Keratinocyte (primary cell): ENCODE data around the gene NOX5. TPM values are rescaled to one million over a fixed set of nuclear protein-coding genes. Genes with fewer than 3 reads are reported as not detected.

Source experiments
- DNase-seq: peaks from one replicate; pipeline ENCODE4 v3.0.0-alpha.2; 2011; ENCODE audit warnings: low read depth, missing footprints, low spot score
- FAIRE-seq: peaks from 2 replicates; lab custom pipeline; 2011; peaks lifted over from hg19 to GRCh38; lab: Jason Lieb, UNC
- H2AFZ ChIP-seq: 2 replicates; pipeline ENCODE4 v1.6.0; 2012; ENCODE audit warnings: low read length, control low read depth, inconsistent platforms; ENCODE audit not compliant: control insufficient read depth
- H3K27ac ChIP-seq: 2 replicates; pipeline ENCODE4 v1.5.1; 2011; ENCODE audit warnings: low read length; ENCODE audit not compliant: control insufficient read depth, insufficient read depth
- H3K27me3 ChIP-seq: 3 replicates; pipeline ENCODE4 v1.6.0; 2011; ENCODE audit warnings: low read length; ENCODE audit not compliant: control insufficient read depth, insufficient read depth; ENCODE audit errors: extremely low read depth
- H3K36me3 ChIP-seq, 2 experiments: 2 replicates in 1 of 2; 3 replicates in 1 of 2; pipeline ENCODE4 v1.5.1; 2011; ENCODE audit warnings: low read length in 2 of 2, mild to moderate bottlenecking in 1 of 2; ENCODE audit not compliant: control insufficient read depth in 2 of 2, insufficient read depth in 2 of 2; ENCODE audit errors: extremely low read depth in 1 of 2
- H3K4me1 ChIP-seq: 3 replicates; pipeline ENCODE4 v1.5.1; 2011; ENCODE audit warnings: low read length; ENCODE audit not compliant: control insufficient read depth, insufficient read depth; ENCODE audit errors: extremely low read depth
- H3K4me2 ChIP-seq: 3 replicates; pipeline ENCODE4 v1.6.0; 2011; ENCODE audit warnings: low read depth, low read length; ENCODE audit not compliant: control insufficient read depth, insufficient read depth; ENCODE audit errors: extremely low read depth
- H3K4me3 ChIP-seq, 3 experiments: fragments of 200-600 bp in 1 of 3; sonication (generic) in 1 of 3; 2 replicates in 2 of 3; 3 replicates in 1 of 3; pipeline ENCODE4 v1.5.1; 2011 to 2016; ENCODE audit warnings: low read length in 3 of 3, mild to moderate bottlenecking in 3 of 3, control low read depth in 2 of 3, inconsistent platforms in 1 of 3, low read depth in 1 of 3, mixed read lengths in 1 of 3, mixed run types in 1 of 3, moderate library complexity in 1 of 3; ENCODE audit not compliant: control insufficient read depth in 2 of 3, insufficient read depth in 2 of 3; ENCODE audit errors: extremely low read depth in 1 of 3
- H3K79me2 ChIP-seq: 2 replicates; pipeline ENCODE4 v1.6.0; 2012; ENCODE audit warnings: low read length; ENCODE audit not compliant: control insufficient read depth, insufficient read depth
- H3K9ac ChIP-seq: 3 replicates; pipeline ENCODE4 v1.6.0; 2011; ENCODE audit warnings: low read length; ENCODE audit not compliant: control insufficient read depth, insufficient read depth; ENCODE audit errors: extremely low read depth
- H3K9me1 ChIP-seq: 3 replicates; pipeline ENCODE4 v1.6.0; 2011; ENCODE audit warnings: low read length; ENCODE audit not compliant: control insufficient read depth, insufficient read depth; ENCODE audit errors: extremely low read depth
- H3K9me3 ChIP-seq: 2 replicates; pipeline ENCODE4 v1.5.1; 2012; ENCODE audit warnings: low read depth, low read length; ENCODE audit not compliant: control insufficient read depth
- H4K20me1 ChIP-seq: 3 replicates; pipeline ENCODE4 v1.6.0; 2011; ENCODE audit warnings: low read length; ENCODE audit not compliant: control insufficient read depth, insufficient read depth; ENCODE audit errors: extremely low read depth
- EZH2 ChIP-seq: IDR thresholded peaks from one replicate; pipeline ENCODE4 v1.6.1; 2012; ENCODE audit warnings: inconsistent platforms, mild to moderate bottlenecking, low read length, moderate library complexity
- dilution Hi-C: fragments of 300-500 bp; cut with MboI; formaldehyde crosslinking; loops from one replicate; pipeline ENCODE4 v1.7.0; 2020; ENCODE audit warnings: low sequenced_read_pairs; ENCODE audit not compliant: extremely low pct_ligation_motif_present
- polyA plus RNA-seq, 5 experiments: library from polyadenylated mRNA; depleted of rRNA in 3 of 5; stranded (reverse) in 3 of 5; stranded (forward) in 1 of 5; unstranded in 1 of 5; fragments of >200 nt; gene quantifications; 1 replicate in 1 of 5; 2 replicates in 3 of 5; 3 replicates in 1 of 5; pipeline versions ENCODE4 v1.2.1 to v1.2.3, GENCODE V29; 2011 to 2012; ENCODE audit warnings: missing spikeins in 2 of 5, low read depth in 1 of 5, low replicate concordance in 1 of 5
- TF ChIP-seq, protein P1 (sequence below), 3 experiments: IDR thresholded peaks in 1 of 3; conservative IDR thresholded peaks in 1 of 3; optimal IDR thresholded peaks in 1 of 3; 2 replicates in 2 of 3; 3 replicates in 1 of 3; pipeline versions ENCODE3 to v1.5.1; 2011; ENCODE audit warnings: low read length in 3 of 3, mild to moderate bottlenecking in 3 of 3, moderate library complexity in 2 of 3, control low read depth in 1 of 3, inconsistent platforms in 1 of 3; ENCODE audit not compliant: insufficient read depth in 2 of 3; ENCODE audit errors: extremely low read depth in 1 of 3

Gene NOX5
- polyA plus RNA-seq, 1 donor (not counting 4 experiments of a cell fraction or from before 2014, with no cell fraction given) = 0.16 TPM

DNA sequence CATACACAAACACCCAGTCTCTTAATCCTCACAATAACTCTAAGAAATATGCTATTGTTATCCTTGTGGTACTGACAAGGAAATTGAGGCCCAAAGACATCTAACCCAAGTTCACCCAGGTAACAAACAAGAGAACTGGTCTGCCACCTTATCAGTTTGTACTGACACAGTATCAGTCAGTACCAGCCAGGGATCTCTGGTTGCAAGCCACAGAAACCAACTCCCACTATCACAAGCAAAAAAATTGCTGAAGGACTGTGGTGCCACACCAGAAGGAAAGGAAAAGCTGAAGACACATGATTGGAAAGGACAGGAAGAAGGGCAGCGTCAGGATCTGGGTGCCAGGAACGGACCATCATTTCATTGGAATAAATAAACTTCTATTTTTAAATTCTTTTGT, 82.1 kb downstream of the NOX5 start:
- FAIRE-seq = no peak

GRCh38 chr15:69098771-69099170, 84.3 kb downstream of the NOX5 start:
- no peak for DNase-seq
- no peaks in the 10 kb centered on the region for H3K9me1 ChIP-seq
- H3K9me3 ChIP-seq = no peaks in the 10 kb centered on the region
- H3K4me3 ChIP-seq = no peak overlapping the region
- dilution Hi-C loops = no loop called here
- no peak overlapping the region for H3K9ac ChIP-seq
- peaks cover 37% of the 10 kb centered on the region for H3K27me3 ChIP-seq
- H3K36me3 ChIP-seq = no peaks in the 10 kb centered on the region
- no peaks in the 10 kb centered on the region for H3K4me1 ChIP-seq
- H4K20me1 ChIP-seq = no peaks in the 10 kb centered on the region
- no peaks in the 10 kb centered on the region for H3K79me2 ChIP-seq
- TF ChIP-seq EZH2 = no peak
- TF ChIP-seq, protein P1, sequence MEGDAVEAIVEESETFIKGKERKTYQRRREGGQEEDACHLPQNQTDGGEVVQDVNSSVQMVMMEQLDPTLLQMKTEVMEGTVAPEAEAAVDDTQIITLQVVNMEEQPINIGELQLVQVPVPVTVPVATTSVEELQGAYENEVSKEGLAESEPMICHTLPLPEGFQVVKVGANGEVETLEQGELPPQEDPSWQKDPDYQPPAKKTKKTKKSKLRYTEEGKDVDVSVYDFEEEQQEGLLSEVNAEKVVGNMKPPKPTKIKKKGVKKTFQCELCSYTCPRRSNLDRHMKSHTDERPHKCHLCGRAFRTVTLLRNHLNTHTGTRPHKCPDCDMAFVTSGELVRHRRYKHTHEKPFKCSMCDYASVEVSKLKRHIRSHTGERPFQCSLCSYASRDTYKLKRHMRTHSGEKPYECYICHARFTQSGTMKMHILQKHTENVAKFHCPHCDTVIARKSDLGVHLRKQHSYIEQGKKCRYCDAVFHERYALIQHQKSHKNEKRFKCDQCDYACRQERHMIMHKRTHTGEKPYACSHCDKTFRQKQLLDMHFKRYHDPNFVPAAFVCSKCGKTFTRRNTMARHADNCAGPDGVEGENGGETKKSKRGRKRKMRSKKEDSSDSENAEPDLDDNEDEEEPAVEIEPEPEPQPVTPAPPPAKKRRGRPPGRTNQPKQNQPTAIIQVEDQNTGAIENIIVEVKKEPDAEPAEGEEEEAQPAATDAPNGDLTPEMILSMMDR (optimal IDR thresholded peaks at IDR 0.05 in 1 of 3, IDR thresholded peaks at IDR 0.05 in 1 of 3, conservative IDR thresholded peaks at IDR 0.05 in 1 of 3; ENCODE audit: extremely low read depth in 1 of 3, insufficient read depth in 2 of 3, low read length in 3 of 3) = no peak
- H2AFZ ChIP-seq = no peak overlapping the region
- H3K4me2 ChIP-seq = no peak overlapping the region
- no peak for FAIRE-seq
- H3K27ac ChIP-seq = no peak overlapping the region

More for the DNA sequence above, 82.1 kb downstream of the NOX5 start:
- Histone ChIP-seq H3K4me1 (peaks cover 10% of the 10 kb centered on the region), H3K9ac (no peak overlapping the region), H3K4me2 (no peak overlapping the region), H3K9me1 (no peaks in the 10 kb centered on the region), H3K9me3 (no peaks in the 10 kb centered on the region), H3K4me3 (no peak overlapping the region), H3K27me3 (peaks cover 35% of the 10 kb centered on the region), H3K79me2 (no peaks in the 10 kb centered on the region), H2AFZ (no peak overlapping the region), H3K36me3 (no peaks in the 10 kb centered on the region), H4K20me1 (no peaks in the 10 kb centered on the region), H3K27ac (no peak overlapping the region)
- dilution Hi-C loops = no loop called here
- TF ChIP-seq, protein P1 (optimal IDR thresholded peaks at IDR 0.05 in 1 of 3, IDR thresholded peaks at IDR 0.05 in 1 of 3, conservative IDR thresholded peaks at IDR 0.05 in 1 of 3; ENCODE audit: extremely low read depth in 1 of 3, insufficient read depth in 2 of 3, low read length in 3 of 3) = no peak
- no peak for TF ChIP-seq EZH2
- DNase-seq = no peak
